DOHH2 (cell line): ENCODE data around the gene HIVEP1.

Source experiments
- CTCF ChIP-seq: fragments of 200-600 bp; sonication (generic); IDR thresholded peaks from one replicate; pipeline ENCODE4 v1.5.1; 2014; ENCODE audit warnings: antibody characterized with exemption, mild to moderate bottlenecking, low read depth, low read length; ENCODE audit not compliant: poor library complexity, severe bottlenecking
- EZH2phosphoT487 ChIP-seq: fragments of 200-600 bp; sonication (generic); IDR thresholded peaks from 2 replicates; pipeline ENCODE4 v1.6.1; 2017; ENCODE audit warnings: borderline replicate concordance, mild to moderate bottlenecking, antibody characterized with exemption, low read length, moderate library complexity, mixed read lengths

GRCh38 chr6:12136905-12137304, 124.8 kb downstream of the HIVEP1 start:
- TF ChIP-seq CTCF = no peak
- TF ChIP-seq EZH2phosphoT487 = no peak
